HepG2 (cell line): Measurements from ENCODE around the gene KRTAP5-4. TPM values are rescaled to one million over a fixed set of nuclear protein-coding genes. Genes with fewer than 3 reads are reported as not detected.
A peak's percentile ranks its signal among the peaks of the same experiment; 100 is the strongest.

ENCODE experiments used
- AHDC1 ChIP-seq: sonication (generic); formaldehyde crosslinking; IDR thresholded peaks from 2 replicates; pipeline ENCODE4 v1.5.1; 2020; ENCODE audit warnings: mild to moderate bottlenecking, missing genetic modification reagents, borderline replicate concordance
- BRD4 ChIP-seq: sonication (generic); formaldehyde crosslinking; IDR thresholded peaks from 2 replicates; pipeline ENCODE4 v1.4.0; 2020; ENCODE audit warnings: missing genetic modification reagents
- ELF3 ChIP-seq: IDR thresholded peaks from 2 replicates; pipeline ENCODE4 v1.6.1; 2016; ENCODE audit warnings: missing genetic modification reagents, missing compliant biosample characterization
- HMGXB3 ChIP-seq: sonication (generic); formaldehyde crosslinking; IDR thresholded peaks from 2 replicates; pipeline ENCODE4 v1.4.0; 2020; ENCODE audit warnings: missing genetic modification reagents, borderline replicate concordance
- TARDBP ChIP-seq: sonication (generic); formaldehyde crosslinking; IDR thresholded peaks from 2 replicates; pipeline ENCODE4 v1.8.0; 2022; ENCODE audit warnings: mild to moderate bottlenecking, missing genetic modification reagents
- ZNF143 ChIP-seq: sonication (generic); formaldehyde crosslinking; IDR thresholded peaks from 2 replicates; pipeline ENCODE4 v1.4.0; 2020; ENCODE audit warnings: missing genetic modification reagents
- ZNF232 ChIP-seq: sonication (generic); formaldehyde crosslinking; IDR thresholded peaks from 2 replicates; pipeline ENCODE4 v1.4.0; 2020; ENCODE audit warnings: missing genetic modification reagents, borderline replicate concordance
- ZNF574 ChIP-seq: sonication (generic); formaldehyde crosslinking; IDR thresholded peaks from 2 replicates; pipeline ENCODE4 v1.4.0; 2020; ENCODE audit warnings: missing genetic modification reagents
- ZNF800 ChIP-seq: sonication (generic); formaldehyde crosslinking; IDR thresholded peaks from 2 replicates; pipeline ENCODE4 v1.4.0; 2020; ENCODE audit warnings: missing genetic modification reagents
- polyA plus RNA-seq, 8 experiments: library from polyadenylated mRNA; depleted of rRNA in 3 of 8; stranded (reverse) in 7 of 8; unstranded in 1 of 8; fragments of >200 nt; fragmentation: Illumina TruSeq in 4 of 8; extraction: Trizol in 4 of 8; gene quantifications; 2 replicates each; pipeline versions ENCODE4 v1.2.1 to v1.2.3, GENCODE V29; 2011 to 2016; ENCODE audit warnings: low read depth in 4 of 8, missing spikeins in 1 of 8, mixed read lengths in 1 of 8; ENCODE audit not compliant: insufficient read depth in 1 of 8
- total RNA-seq, 5 experiments: library from RNA; depleted of rRNA; stranded (reverse); fragments of >200 nt; fragmentation: Illumina TruSeq; extraction: Trizol; gene quantifications; 2 replicates each; pipeline ENCODE4 v1.2.3, GENCODE V29; 2016; ENCODE audit warnings: low read depth in 1 of 5
- TF ChIP-seq, protein P1 (sequence below): sonication (generic); formaldehyde crosslinking; conservative IDR thresholded peaks from 2 replicates; pipeline ENCODE4 v1.4.0; 2020; ENCODE audit warnings: missing genetic modification reagents

The KRTAP5-4 gene
- total and polyA plus RNA-seq, 2 of the 13 experiments (the other 11 are each of a cell fraction or from before 2014, with no cell fraction given), result not detected

- TF ChIP-seq ZNF574 (CRISPR knock-in tag), result peak; percentile 67
- 0 out of 2 replicates have a peak, but pooled peaks have one; percentile 20 for TF ChIP-seq ZNF232
- TF ChIP-seq ELF3 (CRISPR knock-in tag), result peak; percentile 65; the same call in 1 of the 2 replicates
- TF ChIP-seq AHDC1 (CRISPR knock-in tag), result 0 out of 2 replicates have a peak, but pooled peaks have one; percentile 6
- TF ChIP-seq, protein P1, sequence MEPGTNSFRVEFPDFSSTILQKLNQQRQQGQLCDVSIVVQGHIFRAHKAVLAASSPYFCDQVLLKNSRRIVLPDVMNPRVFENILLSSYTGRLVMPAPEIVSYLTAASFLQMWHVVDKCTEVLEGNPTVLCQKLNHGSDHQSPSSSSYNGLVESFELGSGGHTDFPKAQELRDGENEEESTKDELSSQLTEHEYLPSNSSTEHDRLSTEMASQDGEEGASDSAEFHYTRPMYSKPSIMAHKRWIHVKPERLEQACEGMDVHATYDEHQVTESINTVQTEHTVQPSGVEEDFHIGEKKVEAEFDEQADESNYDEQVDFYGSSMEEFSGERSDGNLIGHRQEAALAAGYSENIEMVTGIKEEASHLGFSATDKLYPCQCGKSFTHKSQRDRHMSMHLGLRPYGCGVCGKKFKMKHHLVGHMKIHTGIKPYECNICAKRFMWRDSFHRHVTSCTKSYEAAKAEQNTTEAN (CRISPR knock-in tag), result 0 out of 2 replicates have a peak, but pooled peaks have one; percentile 66
- TF ChIP-seq ZNF143 (CRISPR knock-in tag), result 0 out of 2 replicates have a peak, but pooled peaks have one; percentile 20
- TF ChIP-seq HMGXB3 (CRISPR knock-in tag), result 0 out of 2 replicates have a peak, but pooled peaks have one; percentile 27
- TF ChIP-seq ZNF800 (CRISPR knock-in tag), result peak; percentile 48; the same call in 1 of the 2 replicates
- peak; percentile 100 for TF ChIP-seq BRD4
- TF ChIP-seq TARDBP (CRISPR knock-in tag), result peak; percentile 71; the same call in 1 of the 2 replicates
Measured at GRCh38 chr11:1661454-1662269, 39.7 kb upstream of the KRTAP5-4 start (continued).
